ENCODE results near the gene RER1.

RER1 gene

GRCh38 chr1:2392686-2393085 is 1.0 kb downstream of the RER1 start:
- H3K36me3 ChIP-seq (ENCODE audit: control insufficient read depth, insufficient read depth, low read length), result peaks cover 22% of the 10 kb centered on the region
- no peaks in the 10 kb centered on the region for H3K27me3 ChIP-seq (ENCODE audit: control insufficient read depth, insufficient read depth, low read length)
- H3K4me3 ChIP-seq (ENCODE audit: low read length), result peak overlapping the region; percentile 2
- peaks cover 41% of the 10 kb centered on the region for H3K4me1 ChIP-seq (ENCODE audit: control insufficient read depth, insufficient read depth, low read length)
- peak overlapping the region; percentile 53 for H3K9ac ChIP-seq (ENCODE audit: low read length)
- H3K9me3 ChIP-seq (ENCODE audit: control insufficient read depth, low read length), result no peaks in the 10 kb centered on the region

GRCh38 chr1:2393471-2393877 is 1.8 kb downstream of the RER1 start:
- Histone ChIP-seq H3K27me3 (ENCODE audit: control insufficient read depth, insufficient read depth, low read length) (no peaks in the 10 kb centered on the region), H3K9ac (ENCODE audit: low read length) (peak overlapping the region; percentile 53), H3K9me3 (ENCODE audit: control insufficient read depth, low read length) (no peaks in the 10 kb centered on the region), H3K4me3 (ENCODE audit: low read length) (no peak overlapping the region), H3K36me3 (ENCODE audit: control insufficient read depth, insufficient read depth, low read length) (peaks cover 22% of the 10 kb centered on the region), H3K4me1 (ENCODE audit: control insufficient read depth, insufficient read depth, low read length) (peaks cover 41% of the 10 kb centered on the region)

GRCh38 chr1:2394220-2394619 is 2.6 kb downstream of the RER1 start:
- Histone ChIP-seq H3K4me3 (ENCODE audit: low read length) (no peak overlapping the region), H3K9me3 (ENCODE audit: control insufficient read depth, low read length) (no peaks in the 10 kb centered on the region), H3K4me1 (ENCODE audit: control insufficient read depth, insufficient read depth, low read length) (peaks cover 41% of the 10 kb centered on the region), H3K27me3 (ENCODE audit: control insufficient read depth, insufficient read depth, low read length) (no peaks in the 10 kb centered on the region), H3K9ac (ENCODE audit: low read length) (peak overlapping the region; percentile 7), H3K36me3 (ENCODE audit: control insufficient read depth, insufficient read depth, low read length) (peaks cover 22% of the 10 kb centered on the region)

GRCh38 chr1:2394761-2395160 is 3.1 kb downstream of the RER1 start:
- Histone ChIP-seq H3K4me3 (ENCODE audit: low read length) (no peak overlapping the region), H3K4me1 (ENCODE audit: control insufficient read depth, insufficient read depth, low read length) (peaks cover 41% of the 10 kb centered on the region), H3K9me3 (ENCODE audit: control insufficient read depth, low read length) (no peaks in the 10 kb centered on the region), H3K9ac (ENCODE audit: low read length) (peak overlapping the region; percentile 7), H3K27me3 (ENCODE audit: control insufficient read depth, insufficient read depth, low read length) (no peaks in the 10 kb centered on the region), H3K36me3 (ENCODE audit: control insufficient read depth, insufficient read depth, low read length) (peaks cover 22% of the 10 kb centered on the region)

GRCh38 chr1:2395245-2395644 is 3.6 kb downstream of the RER1 start:
- Histone ChIP-seq H3K36me3 (ENCODE audit: control insufficient read depth, insufficient read depth, low read length) (peaks cover 22% of the 10 kb centered on the region), H3K9ac (ENCODE audit: low read length) (no peak overlapping the region), H3K4me1 (ENCODE audit: control insufficient read depth, insufficient read depth, low read length) (peaks cover 36% of the 10 kb centered on the region), H3K4me3 (ENCODE audit: low read length) (no peak overlapping the region), H3K9me3 (ENCODE audit: control insufficient read depth, low read length) (no peaks in the 10 kb centered on the region), H3K27me3 (ENCODE audit: control insufficient read depth, insufficient read depth, low read length) (no peaks in the 10 kb centered on the region)

GRCh38 chr1:2396059-2396458 is 4.4 kb downstream of the RER1 start:
- H3K4me1 ChIP-seq (ENCODE audit: control insufficient read depth, insufficient read depth, low read length), result peaks cover 29% of the 10 kb centered on the region
- H3K9ac ChIP-seq (ENCODE audit: low read length), result no peak overlapping the region
- H3K36me3 ChIP-seq (ENCODE audit: control insufficient read depth, insufficient read depth, low read length), result peaks cover 28% of the 10 kb centered on the region

GRCh38 chr1:2396476-2396875 is 4.8 kb downstream of the RER1 start:
- Histone ChIP-seq H3K4me3 (ENCODE audit: low read length) (no peak overlapping the region), H3K27me3 (ENCODE audit: control insufficient read depth, insufficient read depth, low read length) (no peaks in the 10 kb centered on the region), H3K4me1 (ENCODE audit: control insufficient read depth, insufficient read depth, low read length) (peaks cover 29% of the 10 kb centered on the region), H3K9me3 (ENCODE audit: control insufficient read depth, low read length) (no peaks in the 10 kb centered on the region), H3K36me3 (ENCODE audit: control insufficient read depth, insufficient read depth, low read length) (peaks cover 28% of the 10 kb centered on the region), H3K9ac (ENCODE audit: low read length) (no peak overlapping the region)

More at GRCh38 chr1:2396059-2396458, 4.4 kb downstream of the RER1 start:
- no peaks in the 10 kb centered on the region for H3K9me3 ChIP-seq (ENCODE audit: control insufficient read depth, low read length)
- H3K4me3 ChIP-seq (ENCODE audit: low read length), result no peak overlapping the region
- no peaks in the 10 kb centered on the region for H3K27me3 ChIP-seq (ENCODE audit: control insufficient read depth, insufficient read depth, low read length)

DNA sequence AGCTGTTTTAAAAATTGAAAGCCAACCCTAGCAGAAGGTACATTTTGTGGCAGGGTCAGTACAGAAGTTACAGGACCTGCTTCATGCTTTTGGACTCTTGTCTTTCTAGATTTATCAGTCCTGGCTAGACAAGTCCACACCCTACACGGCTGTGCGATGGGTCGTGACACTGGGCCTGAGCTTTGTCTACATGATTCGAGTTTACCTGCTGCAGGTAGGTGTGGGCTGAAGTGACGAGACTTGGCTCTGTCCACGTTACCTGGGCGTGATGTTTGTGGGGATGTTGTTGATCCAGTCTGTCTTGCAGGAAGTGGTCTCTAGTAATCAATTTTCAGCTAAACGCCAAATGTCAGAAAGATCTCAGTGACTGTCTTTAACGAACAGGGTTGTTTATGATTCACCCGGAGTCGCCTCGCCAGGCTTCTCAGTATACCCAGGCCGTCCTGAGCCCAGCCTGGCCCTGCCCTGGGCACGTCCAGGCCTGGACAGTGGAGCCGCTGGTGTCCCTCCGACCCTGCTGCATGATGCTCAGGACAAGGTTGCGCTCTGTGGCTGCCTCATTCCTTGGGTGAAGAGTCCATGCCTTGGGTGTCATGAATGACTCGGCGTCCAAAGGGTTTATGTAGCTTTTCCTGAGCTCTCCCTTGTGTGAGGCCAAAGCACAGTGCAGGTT is 5.5 kb downstream of the RER1 start:
- no peak overlapping the region for H3K9ac ChIP-seq (ENCODE audit: low read length)
- H3K36me3 ChIP-seq (ENCODE audit: control insufficient read depth, insufficient read depth, low read length), result peaks cover 28% of the 10 kb centered on the region
- peaks cover 29% of the 10 kb centered on the region for H3K4me1 ChIP-seq (ENCODE audit: control insufficient read depth, insufficient read depth, low read length)
- H3K4me3 ChIP-seq (ENCODE audit: low read length), result no peak overlapping the region
- H3K9me3 ChIP-seq (ENCODE audit: control insufficient read depth, low read length), result no peaks in the 10 kb centered on the region
- no peaks in the 10 kb centered on the region for H3K27me3 ChIP-seq (ENCODE audit: control insufficient read depth, insufficient read depth, low read length)

GRCh38 chr1:2398871-2399270 is 7.2 kb downstream of the RER1 start:
- Histone ChIP-seq H3K4me1 (ENCODE audit: control insufficient read depth, insufficient read depth, low read length) (peaks cover 14% of the 10 kb centered on the region), H3K4me3 (ENCODE audit: low read length) (no peak overlapping the region), H3K9ac (ENCODE audit: low read length) (no peak overlapping the region), H3K9me3 (ENCODE audit: control insufficient read depth, low read length) (no peaks in the 10 kb centered on the region), H3K36me3 (ENCODE audit: control insufficient read depth, insufficient read depth, low read length) (peaks cover 23% of the 10 kb centered on the region), H3K27me3 (ENCODE audit: control insufficient read depth, insufficient read depth, low read length) (no peaks in the 10 kb centered on the region)

DNA sequence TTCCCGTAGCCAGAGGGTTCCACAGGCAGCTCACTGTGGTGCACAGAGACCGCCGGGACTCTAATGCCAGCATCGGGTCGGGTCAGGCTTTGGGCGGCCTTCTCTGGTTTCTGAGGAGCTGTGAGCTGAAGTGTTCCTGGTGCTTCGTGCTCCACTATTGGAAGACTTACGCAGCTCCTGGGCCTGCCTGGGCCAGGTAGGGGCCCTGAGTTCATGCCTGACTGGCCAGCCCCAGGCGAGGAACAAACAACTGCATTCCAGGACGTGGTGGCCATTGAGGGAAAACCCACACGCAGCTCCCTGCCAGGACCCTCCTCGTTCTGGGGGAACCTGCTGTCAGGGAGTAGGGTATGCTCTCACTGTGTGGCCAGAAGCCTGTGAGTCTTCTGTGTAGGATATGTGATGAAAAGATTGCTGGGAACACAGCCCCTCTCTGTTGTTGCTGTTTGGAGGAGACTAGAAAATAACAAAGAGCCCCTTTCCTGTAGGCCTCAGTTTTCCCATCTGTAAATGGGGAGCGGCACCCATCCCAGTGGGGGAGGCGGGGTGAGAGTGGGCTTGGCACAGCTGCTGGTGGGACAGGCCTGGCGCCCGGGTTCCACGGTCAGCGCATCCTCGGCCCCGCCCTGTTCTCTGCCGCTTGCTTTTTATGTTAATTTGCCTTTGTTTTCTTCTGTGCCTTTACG is 8.4 kb downstream of the RER1 start:
- Histone ChIP-seq H3K4me1 (ENCODE audit: control insufficient read depth, insufficient read depth, low read length) (peaks cover 2% of the 10 kb centered on the region), H3K4me3 (ENCODE audit: low read length) (no peak overlapping the region), H3K9ac (ENCODE audit: low read length) (no peak overlapping the region), H3K36me3 (ENCODE audit: control insufficient read depth, insufficient read depth, low read length) (peaks cover 23% of the 10 kb centered on the region), H3K27me3 (ENCODE audit: control insufficient read depth, insufficient read depth, low read length) (no peaks in the 10 kb centered on the region), H3K9me3 (ENCODE audit: control insufficient read depth, low read length) (no peaks in the 10 kb centered on the region)

GRCh38 chr1:2400576-2400909 is 8.9 kb downstream of the RER1 start:
- no peak overlapping the region for H3K4me3 ChIP-seq (ENCODE audit: low read length)
- no peak overlapping the region for H3K9ac ChIP-seq (ENCODE audit: low read length)
- no peaks in the 10 kb centered on the region for H3K4me1 ChIP-seq (ENCODE audit: control insufficient read depth, insufficient read depth, low read length)
- peaks cover 23% of the 10 kb centered on the region for H3K36me3 ChIP-seq (ENCODE audit: control insufficient read depth, insufficient read depth, low read length)
- H3K9me3 ChIP-seq (ENCODE audit: control insufficient read depth, low read length), result no peaks in the 10 kb centered on the region
- no peaks in the 10 kb centered on the region for H3K27me3 ChIP-seq (ENCODE audit: control insufficient read depth, insufficient read depth, low read length)

DNA sequence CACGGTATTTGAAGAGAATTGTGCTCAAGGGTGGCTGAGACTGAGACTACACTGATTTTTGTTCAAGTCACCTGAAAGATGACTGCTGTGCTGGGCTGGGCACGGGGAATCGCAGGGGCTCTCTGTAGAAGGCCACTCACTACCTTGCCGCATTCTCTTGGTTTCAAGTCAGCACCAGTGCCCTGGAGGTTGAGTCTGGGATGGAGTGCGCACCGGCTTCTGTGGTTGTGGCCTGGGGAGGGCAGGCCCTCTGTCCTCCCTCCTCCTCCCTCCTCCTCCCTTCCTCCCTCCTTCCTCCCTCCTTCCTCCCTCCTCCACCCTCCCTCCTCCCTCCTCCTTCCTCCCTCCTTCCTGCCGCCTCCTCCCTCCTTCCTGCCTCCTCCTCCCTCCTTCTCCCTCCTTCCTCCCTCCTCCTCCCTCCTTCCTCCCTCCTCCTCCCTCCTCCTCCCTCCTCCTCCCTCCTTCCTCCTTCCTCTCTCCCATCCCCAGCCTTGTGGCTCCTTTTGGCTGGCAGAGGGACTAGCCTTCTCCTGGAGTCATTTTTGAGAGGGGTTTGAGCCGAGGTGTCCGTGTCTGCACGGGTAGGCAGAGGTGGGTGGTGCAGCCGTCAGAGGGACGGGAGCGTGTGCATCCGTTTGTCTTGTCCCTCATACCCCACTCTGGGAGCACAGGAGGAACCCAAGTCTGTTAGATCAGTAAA is 9.5 kb downstream of the RER1 start:
- Histone ChIP-seq H3K9me3 (ENCODE audit: control insufficient read depth, low read length) (no peaks in the 10 kb centered on the region), H3K4me1 (ENCODE audit: control insufficient read depth, insufficient read depth, low read length) (no peaks in the 10 kb centered on the region), H3K36me3 (ENCODE audit: control insufficient read depth, insufficient read depth, low read length) (peaks cover 18% of the 10 kb centered on the region)

More for the DNA sequence above, 9.5 kb downstream of the RER1 start:
- H3K4me3 ChIP-seq (ENCODE audit: low read length), result no peak overlapping the region
- no peaks in the 10 kb centered on the region for H3K27me3 ChIP-seq (ENCODE audit: control insufficient read depth, insufficient read depth, low read length)
- H3K9ac ChIP-seq (ENCODE audit: low read length), result no peak overlapping the region

Data from mucosa of stomach (tissue), 1 donor.